Fibroblast of villous mesenchyme (primary cell): ENCODE data around the gene CST5. TPM values are rescaled to one million over a fixed set of nuclear protein-coding genes. Genes with fewer than 3 reads are reported as not detected.

Experiments
- DNase-seq: peaks from one replicate; pipeline ENCODE4 v3.0.0-alpha.2; 2010; ENCODE audit warnings: low read depth
- H3K4me3 ChIP-seq: 2 replicates; pipeline ENCODE4 v1.5.1; 2011; ENCODE audit warnings: low read depth, mild to moderate bottlenecking, low read length
- total RNA-seq: library from RNA; depleted of rRNA; stranded (reverse); fragments of >200 nt; gene quantifications from 2 replicates; pipeline ENCODE4 v1.2.3, GENCODE V29; 2012
- TF ChIP-seq, protein P1 (sequence below): IDR thresholded peaks from 2 replicates; pipeline ENCODE4 v1.5.1; 2012; ENCODE audit warnings: low read depth, mild to moderate bottlenecking, low read length; ENCODE audit not compliant: insufficient read depth

Gene CST5
- total RNA-seq, 1 donor = not detected

DNA sequence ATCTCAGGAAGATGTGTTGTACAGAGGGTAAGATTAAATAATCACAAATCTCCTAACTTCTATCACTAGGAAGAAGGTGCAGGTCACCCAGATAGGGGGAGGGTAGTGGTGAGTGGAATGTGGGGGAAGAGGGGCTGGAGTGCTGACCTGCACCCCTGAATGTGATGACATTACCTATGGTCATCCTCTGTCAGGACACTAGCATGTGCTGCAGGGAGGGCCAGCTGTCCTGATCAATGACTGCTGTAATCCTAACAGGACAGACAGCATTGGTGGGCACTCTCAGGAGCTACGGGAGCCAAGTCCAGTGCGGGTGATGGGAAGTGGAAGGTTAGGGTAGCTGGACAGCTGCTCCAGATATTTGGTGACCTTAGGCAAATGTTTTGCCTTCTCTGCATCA lies 45.2 kb upstream of the CST5 start:
- DNase-seq = no peak
- TF ChIP-seq, protein P1, sequence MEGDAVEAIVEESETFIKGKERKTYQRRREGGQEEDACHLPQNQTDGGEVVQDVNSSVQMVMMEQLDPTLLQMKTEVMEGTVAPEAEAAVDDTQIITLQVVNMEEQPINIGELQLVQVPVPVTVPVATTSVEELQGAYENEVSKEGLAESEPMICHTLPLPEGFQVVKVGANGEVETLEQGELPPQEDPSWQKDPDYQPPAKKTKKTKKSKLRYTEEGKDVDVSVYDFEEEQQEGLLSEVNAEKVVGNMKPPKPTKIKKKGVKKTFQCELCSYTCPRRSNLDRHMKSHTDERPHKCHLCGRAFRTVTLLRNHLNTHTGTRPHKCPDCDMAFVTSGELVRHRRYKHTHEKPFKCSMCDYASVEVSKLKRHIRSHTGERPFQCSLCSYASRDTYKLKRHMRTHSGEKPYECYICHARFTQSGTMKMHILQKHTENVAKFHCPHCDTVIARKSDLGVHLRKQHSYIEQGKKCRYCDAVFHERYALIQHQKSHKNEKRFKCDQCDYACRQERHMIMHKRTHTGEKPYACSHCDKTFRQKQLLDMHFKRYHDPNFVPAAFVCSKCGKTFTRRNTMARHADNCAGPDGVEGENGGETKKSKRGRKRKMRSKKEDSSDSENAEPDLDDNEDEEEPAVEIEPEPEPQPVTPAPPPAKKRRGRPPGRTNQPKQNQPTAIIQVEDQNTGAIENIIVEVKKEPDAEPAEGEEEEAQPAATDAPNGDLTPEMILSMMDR = no peak
- no peak overlapping the region for H3K4me3 ChIP-seq

DNA sequence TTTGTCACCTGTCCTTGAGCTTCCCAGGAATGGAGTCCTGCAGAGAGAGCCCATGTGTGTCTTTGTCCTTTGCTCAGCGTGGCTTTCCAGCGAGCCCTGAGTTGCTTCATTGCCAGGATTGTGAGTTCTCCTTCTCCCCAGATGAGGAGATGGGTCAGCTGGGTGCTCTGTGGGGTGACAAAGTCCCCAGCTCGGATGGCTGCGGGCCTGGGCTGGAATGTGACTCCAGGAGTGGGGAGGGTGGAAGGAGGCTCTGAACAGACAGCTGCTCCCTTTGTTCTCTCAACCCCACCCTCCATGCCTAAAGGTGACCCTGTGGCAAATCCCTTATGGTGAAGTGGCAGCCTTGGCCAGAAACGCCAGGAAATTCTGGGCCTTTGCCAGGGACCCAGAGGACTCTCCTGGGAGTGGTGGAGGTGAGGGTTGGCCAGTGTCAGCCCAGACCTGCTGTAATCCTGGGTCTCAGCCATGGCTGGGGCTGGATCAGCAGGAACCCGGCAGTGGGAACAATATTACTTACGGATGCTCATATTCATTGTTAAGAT lies 44.4 kb upstream of the CST5 start:
- DNase-seq = no peak
- TF ChIP-seq, protein P1 = no peak
- no peak overlapping the region for H3K4me3 ChIP-seq

DNA sequence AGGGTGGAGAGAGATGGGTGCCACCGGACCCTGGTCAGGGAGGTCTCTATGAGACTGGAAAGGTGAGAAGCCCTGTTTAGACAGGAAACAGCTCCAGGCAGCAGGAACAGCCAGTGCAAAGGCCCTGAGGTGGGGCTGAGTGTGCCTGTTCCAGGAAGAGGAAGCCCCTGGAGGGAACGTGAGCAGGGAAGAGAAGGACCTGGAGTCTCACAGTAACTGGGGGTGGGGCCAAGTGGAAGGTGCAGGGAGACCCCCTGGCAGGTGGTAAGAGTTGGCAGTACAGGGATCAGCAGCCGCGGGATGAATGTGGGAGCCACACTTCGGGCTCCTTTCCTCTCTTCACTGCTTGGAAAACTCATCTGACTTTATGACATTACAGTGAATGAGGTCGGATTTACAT lies 43.8 kb upstream of the CST5 start:
- DNase-seq = no peak
- H3K4me3 ChIP-seq = no peak overlapping the region
- TF ChIP-seq, protein P1 = no peak

DNA sequence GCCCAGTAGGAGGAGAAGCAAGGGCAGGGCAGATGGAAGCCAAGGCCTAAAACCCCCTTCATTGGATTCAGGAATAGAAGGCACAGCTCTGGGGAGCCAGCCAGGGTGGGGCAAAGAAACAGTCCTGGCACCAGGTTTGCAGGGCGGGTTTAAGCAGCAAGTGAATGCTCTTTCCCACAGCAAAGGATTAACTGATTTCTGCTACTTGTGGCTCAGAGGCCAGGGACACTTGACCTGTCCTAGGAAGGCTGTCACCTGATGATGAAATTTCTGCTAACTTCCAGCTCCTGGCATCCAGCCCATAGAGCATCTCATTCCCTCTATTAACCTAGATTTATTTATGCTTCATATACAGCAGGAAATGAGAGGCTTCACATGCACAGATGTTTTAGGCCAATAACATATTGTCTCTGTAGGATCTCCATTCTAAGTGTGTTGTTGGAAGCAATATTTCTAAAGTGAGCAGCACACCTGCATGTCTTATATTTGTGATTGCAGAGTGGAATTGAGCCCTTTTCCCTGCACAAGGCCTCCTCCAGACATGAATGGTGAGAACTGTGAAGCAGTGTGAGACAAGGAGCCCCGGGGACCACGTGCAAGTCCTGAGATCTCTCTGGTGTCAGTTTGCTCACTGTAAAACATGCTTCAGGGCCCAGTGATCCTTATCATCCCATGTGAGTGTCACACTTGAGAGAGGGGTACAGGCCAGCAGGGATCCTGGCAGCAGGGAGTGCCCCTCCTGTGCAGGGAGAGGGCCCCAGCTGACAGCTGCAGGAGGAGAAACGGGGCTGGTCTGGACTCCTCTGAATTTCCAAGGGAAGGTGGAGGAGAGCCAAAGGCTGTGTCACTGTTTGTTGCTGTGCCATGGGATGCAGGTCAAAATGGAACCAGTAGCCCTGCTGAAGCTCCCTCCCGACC lies 41.1 kb upstream of the CST5 start:
- DNase-seq = no peak
- H3K4me3 ChIP-seq = no peak overlapping the region
- TF ChIP-seq, protein P1 = no peak

DNA sequence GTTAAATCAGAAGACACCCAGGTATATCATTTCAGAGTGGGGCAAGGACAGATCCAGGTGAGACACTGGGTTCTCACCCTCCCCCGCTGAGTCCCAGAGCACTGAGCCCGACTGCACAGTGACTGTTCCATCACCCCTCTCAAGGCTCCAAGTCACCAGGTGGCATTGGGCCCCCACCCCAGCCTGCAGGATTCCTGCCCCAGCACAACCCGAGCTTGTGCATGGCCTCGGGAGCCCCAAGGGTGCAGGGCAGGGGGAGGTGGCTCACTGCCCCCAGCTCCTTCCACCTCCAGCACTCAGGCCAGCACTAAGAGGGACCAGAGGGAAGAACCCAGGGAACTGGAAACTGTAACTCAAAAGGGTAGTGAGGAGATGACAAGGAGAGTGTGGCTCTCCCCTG lies 39.3 kb upstream of the CST5 start:
- no peak for DNase-seq
- TF ChIP-seq, protein P1 = no peak
- H3K4me3 ChIP-seq = no peak overlapping the region

DNA sequence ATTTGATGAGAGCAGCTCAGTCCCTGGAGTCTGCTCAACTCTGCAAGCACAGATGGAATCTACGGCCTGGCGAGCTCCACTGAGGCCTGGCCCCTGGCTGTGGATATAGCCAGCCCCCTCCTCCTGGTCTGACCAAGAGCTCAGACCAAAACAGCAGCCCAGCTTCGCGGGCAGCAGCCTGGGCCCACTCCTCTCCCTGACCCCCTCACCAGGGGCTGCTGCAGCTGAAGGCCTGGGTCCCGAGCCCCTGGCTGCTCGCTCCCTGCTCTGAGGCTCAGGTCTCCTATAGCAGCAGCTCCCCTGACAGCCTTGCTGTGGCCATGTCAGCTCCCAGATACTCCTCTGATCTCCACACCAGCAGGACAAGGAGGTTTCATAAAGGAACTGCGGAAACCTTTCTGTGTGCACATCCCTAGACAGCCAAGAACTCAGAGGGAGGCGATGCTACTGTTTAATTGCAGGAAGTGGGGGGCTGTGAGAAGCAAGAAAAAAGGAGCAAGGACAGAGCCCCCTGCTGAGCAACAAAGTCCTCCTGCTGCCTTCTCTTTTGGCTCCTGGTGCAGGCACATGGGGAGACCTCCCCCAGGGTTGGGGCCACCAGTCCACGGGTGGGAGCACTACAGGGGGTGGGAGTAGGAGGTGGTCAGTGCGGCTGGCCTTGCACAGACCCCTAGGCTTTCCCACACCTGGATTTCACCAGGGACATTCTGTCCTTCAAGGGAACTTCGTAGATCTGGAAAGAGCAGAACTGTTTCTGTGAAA lies 38.7 kb upstream of the CST5 start:
- no peak overlapping the region for H3K4me3 ChIP-seq
- TF ChIP-seq, protein P1 = no peak
- no peak for DNase-seq
